Heart right ventricle (tissue), 16 donors: Measurements from ENCODE around the gene UBC. TPM values are rescaled to one million over a fixed set of nuclear protein-coding genes. Genes with fewer than 3 reads are reported as not detected.

Source experiments
- ATAC-seq, 8 donors: fragments of 200-7000 bp; cut with Tn5 transposase; one replicate each; pipeline ENCODE4 v1.9.1; 2020; ENCODE audit warnings: mild to moderate bottlenecking in 8 of 8, moderate library complexity in 8 of 8, moderate number of reproducible peaks in 1 of 8
- DNase-seq, 2 donors: peaks; one replicate each; pipeline ENCODE4 v3.0.0-alpha.2; 2020
- H3K27ac ChIP-seq, 10 donors: fragments of 200-600 bp; sonication (generic) in 2 of 10; one replicate each; pipeline versions ENCODE4 v1.5.0 to v1.8.0; 2020 to 2022; ENCODE audit warnings: mild to moderate bottlenecking in 3 of 10
- H3K27me3 ChIP-seq, 7 donors: fragments of 200-600 bp; one replicate each; pipeline ENCODE4 v1.8.0; 2021 to 2022; ENCODE audit warnings: mild to moderate bottlenecking in 2 of 7
- H3K36me3 ChIP-seq, 9 donors: fragments of 200-600 bp; sonication (generic) in 1 of 9; one replicate each; pipeline versions ENCODE4 v1.5.0 to v1.8.0; 2020 to 2022; ENCODE audit warnings: mild to moderate bottlenecking in 2 of 9
- H3K4me1 ChIP-seq, 9 donors: fragments of 200-600 bp; sonication (generic) in 1 of 9; one replicate each; pipeline versions ENCODE4 v1.5.0 to v1.8.0; 2020 to 2022; ENCODE audit warnings: mild to moderate bottlenecking in 4 of 9
- H3K4me3 ChIP-seq, 10 donors: fragments of 200-600 bp; sonication (generic) in 2 of 10; one replicate each; pipeline versions ENCODE4 v1.5.0 to v1.8.0; 2020 to 2022; ENCODE audit warnings: mild to moderate bottlenecking in 7 of 10, moderate library complexity in 2 of 10
- H3K9me3 ChIP-seq, 11 donors: fragments of 200-600 bp in 10 of 11; sonication (generic) in 2 of 11; one replicate each; pipeline versions ENCODE4 v1.5.0 to v1.8.0; 2013 to 2022; ENCODE audit warnings: mild to moderate bottlenecking in 2 of 11, control low read depth in 1 of 11, moderate library complexity in 1 of 11
- WGBS, 2 donors: extraction: QIAGEN DNeasy Blood & Tissue Kit; methylation state at CpG; one replicate each; pipeline ENCODE4 v1.1.7; 2013; ENCODE audit warnings: inconsistent platforms in 1 of 2; 5-methylcytosine and 5-hydroxymethylcytosine counted together
- intact Hi-C, 10 donors: fragments of 100-400 bp; cut with DNase I; formaldehyde crosslinking; loops; one replicate each; pipeline versions ENCODE4 v1.11.1 to v1.14.2; 2022
- polyA plus RNA-seq, 2 donors: library from polyadenylated mRNA; stranded (reverse); fragments of 200-250 nt; gene quantifications; one replicate each; pipeline ENCODE4 v1.2.3, GENCODE V29; 2013
- total RNA-seq, 10 donors: library from RNA; stranded (reverse); fragmentation: NEBNext Ultra II Directional in 3 of 10; extraction: Animal tissue kit (Norgen Biotek cat#: 25700) in 3 of 10; gene quantifications; one replicate each; pipeline versions ENCODE4 v1.2.1 to v1.2.4, GENCODE V29; 2021 to 2023
- TF ChIP-seq, protein P1 (sequence below), 9 donors: fragments of 200-600 bp; sonication (generic) in 2 of 9; IDR thresholded peaks; one replicate each; pipeline versions ENCODE4 v1.5.0 to v1.8.0; 2021 to 2022; ENCODE audit warnings: antibody characterized with exemption in 9 of 9, mild to moderate bottlenecking in 5 of 9, moderate library complexity in 1 of 9
- donor health status: Arrhythmogenic right ventricular cardiomyopathy.
- donor health status: ischemic (EF 13 %, LVEDD 7.1; RV severe dilation, severe dysfunction).
- donor health status: healthy with polysubstance abuse.
- donor health status: DM: no; HTN: yes; CAD: no.
- donor health status: DM: no; HTN: no; CAD: no.
- donor health status: ischemic (EF 25% LVEDD 6.9; RV normal size, moderate dysfunction).
- donor health status: ischemic (EF 25% LVEDD 5.7; RV mildly dilated, moderate dysfunction).
- donor health status: healthy.
- donor health status: DM: yes; HTN: yes; CAD: no.
- donor health status: Ischemic cardiomyopathy.
- donor health status: ischemic (EF 35%, LVEDD 5.7; RV mildly dilated, moderate dysfunction).
- donor health status: nonischemic (EF 11% LVEDD 7.7; RV severe dilation, severe dysfunction).
- donor health status: DM: yes; HTN: yes; CAD: no.
- donor health status: PGD.
- donor health status: ischemic (EF 29% LVEDD 5.4; RV normal size, mild dysfunction).
- donor health status: nonischemic (EF 23%, LVEDD 6.1; RV moderate dilation, normal function).

The UBC gene
- total and polyA plus RNA-seq, 12 donors, result 1,161 to 1,913 (median 1,447) TPM

DNA sequence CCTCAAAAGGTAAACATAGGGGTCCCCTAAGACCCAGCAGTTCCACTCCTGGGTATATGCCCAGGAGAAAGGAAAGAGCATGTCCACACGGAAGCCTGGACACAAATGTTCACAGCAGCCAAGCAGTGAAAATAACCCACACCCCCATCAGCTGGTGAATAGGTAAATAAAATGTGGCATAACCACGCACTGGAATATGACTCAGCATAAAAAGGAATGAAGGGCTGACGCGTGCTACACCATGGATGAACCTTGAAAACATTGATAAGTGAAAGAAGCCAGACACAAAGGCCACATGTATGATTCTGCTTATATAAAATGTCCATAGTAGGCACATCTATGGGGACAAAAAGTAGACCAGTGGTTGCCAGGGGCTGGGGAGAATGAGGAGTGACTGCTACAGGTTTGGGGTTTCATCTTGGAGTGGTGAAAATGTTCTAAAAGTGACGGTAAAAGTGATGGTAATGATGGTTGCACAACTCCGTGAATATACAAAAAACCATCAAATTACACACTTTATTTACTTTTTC, 47.0 kb downstream of the UBC start:
- H3K27me3 ChIP-seq, result no peaks in the 10 kb centered on the region
- DNase-seq (no peak), ATAC-seq (no peak)
- no peaks in the 10 kb centered on the region for H3K36me3 ChIP-seq
- H3K9me3 ChIP-seq, result no peaks in the 10 kb centered on the region
- peaks cover 0 to 31% (median 13%) of the 10 kb centered on the region in 9 donors for H3K4me1 ChIP-seq
- WGBS, 2 donors, result 71 to 78% methylated on average over 6 of the region's 6 CpGs
- intact Hi-C loops, result loop anchor here in 1 of 10 donors (5.0 kb wide), 1 partner anchor 40 kb away; no protein-coding TSS in a partner anchor
- H3K27ac ChIP-seq, result no peak overlapping the region
- TF ChIP-seq, protein P1, sequence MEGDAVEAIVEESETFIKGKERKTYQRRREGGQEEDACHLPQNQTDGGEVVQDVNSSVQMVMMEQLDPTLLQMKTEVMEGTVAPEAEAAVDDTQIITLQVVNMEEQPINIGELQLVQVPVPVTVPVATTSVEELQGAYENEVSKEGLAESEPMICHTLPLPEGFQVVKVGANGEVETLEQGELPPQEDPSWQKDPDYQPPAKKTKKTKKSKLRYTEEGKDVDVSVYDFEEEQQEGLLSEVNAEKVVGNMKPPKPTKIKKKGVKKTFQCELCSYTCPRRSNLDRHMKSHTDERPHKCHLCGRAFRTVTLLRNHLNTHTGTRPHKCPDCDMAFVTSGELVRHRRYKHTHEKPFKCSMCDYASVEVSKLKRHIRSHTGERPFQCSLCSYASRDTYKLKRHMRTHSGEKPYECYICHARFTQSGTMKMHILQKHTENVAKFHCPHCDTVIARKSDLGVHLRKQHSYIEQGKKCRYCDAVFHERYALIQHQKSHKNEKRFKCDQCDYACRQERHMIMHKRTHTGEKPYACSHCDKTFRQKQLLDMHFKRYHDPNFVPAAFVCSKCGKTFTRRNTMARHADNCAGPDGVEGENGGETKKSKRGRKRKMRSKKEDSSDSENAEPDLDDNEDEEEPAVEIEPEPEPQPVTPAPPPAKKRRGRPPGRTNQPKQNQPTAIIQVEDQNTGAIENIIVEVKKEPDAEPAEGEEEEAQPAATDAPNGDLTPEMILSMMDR (IDR thresholded peaks at IDR 0.05), result no peak
- H3K4me3 ChIP-seq, result no peak overlapping the region

DNA sequence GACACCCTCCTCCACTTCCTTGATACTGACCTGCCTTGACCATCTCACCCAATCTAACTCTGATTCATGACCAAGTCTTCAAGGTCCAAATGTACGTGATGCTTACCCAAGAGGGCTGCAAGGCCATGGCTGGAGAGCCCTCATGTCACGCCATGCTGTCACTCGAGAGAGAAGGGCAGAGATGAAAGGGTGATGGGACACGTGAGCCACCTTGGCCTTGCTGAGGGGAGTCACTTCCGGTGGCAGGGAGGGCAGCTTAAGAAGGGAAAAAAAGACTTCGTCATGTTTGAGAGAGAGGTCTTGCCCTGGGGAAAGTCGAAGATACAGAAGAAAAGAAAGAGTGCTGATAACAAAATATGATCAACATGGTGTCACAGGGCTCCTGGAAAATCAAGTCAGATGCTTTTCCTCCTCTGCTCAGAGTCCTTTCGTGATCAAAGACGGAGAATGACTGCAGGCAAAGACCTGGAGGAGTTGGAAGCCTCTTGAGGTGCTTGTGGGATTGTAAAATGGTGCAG, 47.5 kb downstream of the UBC start:
- Histone ChIP-seq H3K36me3 (no peaks in the 10 kb centered on the region), H3K27ac (no peak overlapping the region), H3K4me1 (peaks cover 2 to 36% (median 18%) of the 10 kb centered on the region in 9 donors), H3K27me3 (no peaks in the 10 kb centered on the region), H3K9me3 (no peaks in the 10 kb centered on the region), H3K4me3 (no peak overlapping the region)
- DNase-seq, result no peak
- intact Hi-C loops, result loop anchor here in 1 of 10 donors (5.0 kb wide), 1 partner anchor 40 kb away; no protein-coding TSS in a partner anchor
- TF ChIP-seq, protein P1 (IDR thresholded peaks at IDR 0.05), result no peak
- ATAC-seq, result no peak
- 81 to 82% methylated on average over 9 of the region's 9 CpGs for WGBS, 2 donors

GRCh38 chr12:124866195-124866882, 48.1 kb downstream of the UBC start:
- intact Hi-C loops, result loop anchor here in 1 of 10 donors (5.0 kb wide), 1 partner anchor 41 kb away; no protein-coding TSS in a partner anchor
- no peak for DNase-seq
- H3K9me3 ChIP-seq, result no peaks in the 10 kb centered on the region

DNA sequence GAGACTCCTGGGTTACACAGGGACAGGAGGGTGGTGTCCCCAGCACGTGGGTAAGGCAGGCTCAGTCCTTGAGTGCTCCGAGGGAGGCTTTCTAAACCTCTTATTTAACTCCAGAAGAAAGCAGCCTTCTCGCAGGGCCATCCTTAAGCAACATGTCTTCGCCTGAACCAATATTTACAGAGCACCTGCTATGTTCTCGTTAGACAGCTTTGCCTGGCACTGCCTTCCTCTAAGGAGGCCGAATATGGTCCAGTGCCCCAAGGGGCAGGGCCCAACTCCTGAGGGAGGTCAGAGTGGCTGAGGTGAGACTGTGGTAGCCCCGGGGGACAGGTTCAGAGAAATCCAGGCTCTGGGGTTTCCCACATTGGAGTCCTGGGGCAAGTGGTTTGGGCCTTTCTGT, 48.7 kb downstream of the UBC start:
- H3K36me3 ChIP-seq, result no peaks in the 10 kb centered on the region
- intact Hi-C loops, result loop anchor here in 1 of 10 donors (5.0 kb wide), 1 partner anchor 42 kb away; no protein-coding TSS in a partner anchor
- DNase-seq (no peak), ATAC-seq (no peak)
- TF ChIP-seq, protein P1 (IDR thresholded peaks at IDR 0.05), result no peak
- H3K27ac ChIP-seq, result peak overlapping the region in 1 of 10 donors; percentile 51
- H3K9me3 ChIP-seq, result no peaks in the 10 kb centered on the region
- WGBS, 2 donors, result 82 to 91% methylated on average over 7 of the region's 7 CpGs
- no peaks in the 10 kb centered on the region for H3K27me3 ChIP-seq
- H3K4me1 ChIP-seq, result peaks cover 3 to 46% (median 29%) of the 10 kb centered on the region in 9 donors
- H3K4me3 ChIP-seq, result no peak overlapping the region

More at GRCh38 chr12:124866195-124866882, 48.1 kb downstream of the UBC start:
- Histone ChIP-seq H3K36me3 (no peaks in the 10 kb centered on the region), H3K4me1 (peaks cover 3 to 42% (median 24%) of the 10 kb centered on the region in 9 donors), H3K4me3 (no peak overlapping the region), H3K27me3 (no peaks in the 10 kb centered on the region), H3K27ac (peak overlapping the region in 1 of 10 donors; percentile 51)
- no peak for ATAC-seq
- TF ChIP-seq, protein P1 (IDR thresholded peaks at IDR 0.05), result no peak
- WGBS, 2 donors, result 67 to 76% methylated on average over 10 of the region's 10 CpGs
